GM21576 (cell line): Measurements from ENCODE around the gene STARD8.
"Not testable (repeated sequence)": the region's sequence is repeated elsewhere in the genome, so short reads cannot be mapped to it uniquely, and the experiment has no call there.

Experiments used
- ATAC-seq: cut with Tn5 transposase; IDR thresholded peaks from one replicate; pipeline ENCODE4 v1.9.1; 2021; ENCODE audit warnings: mild to moderate bottlenecking, moderate library complexity; ENCODE audit not compliant: unreplicated experiment

STARD8 gene

GRCh38 chrX:68659385-68659784 is 11.9 kb downstream of the STARD8 start:
- ATAC-seq: no peak

GRCh38 chrX:68659786-68660185 is 12.3 kb downstream of the STARD8 start:
- no peak for ATAC-seq

GRCh38 chrX:68660746-68661145 is 13.3 kb downstream of the STARD8 start:
- ATAC-seq: no peak

GRCh38 chrX:68665502-68665901 is 18.0 kb downstream of the STARD8 start:
- ATAC-seq: no peak

GRCh38 chrX:68666580-68666979 is 19.1 kb downstream of the STARD8 start:
- ATAC-seq: no peak

GRCh38 chrX:68669094-68669860 is 21.8 kb downstream of the STARD8 start:
- no peak for ATAC-seq

- no peak for ATAC-seq
These were observed 22.4 kb downstream of the STARD8 start for GRCh38 chrX:68669871-68670270.

GRCh38 chrX:68671221-68671620 is 23.8 kb downstream of the STARD8 start:
- no peak for ATAC-seq

GRCh38 chrX:68672581-68673318 is 25.3 kb downstream of the STARD8 start:
- ATAC-seq: no peak

GRCh38 chrX:68675571-68675970 is 28.1 kb downstream of the STARD8 start:
- ATAC-seq: no peak

- ATAC-seq: no peak
These were observed 28.9 kb downstream of the STARD8 start for GRCh38 chrX:68676335-68676734.

GRCh38 chrX:68677998-68678397 is 30.5 kb downstream of the STARD8 start:
- no peak for ATAC-seq

- ATAC-seq: no peak
These were observed 34.0 kb downstream of the STARD8 start for GRCh38 chrX:68681443-68681941.

GRCh38 chrX:68682790-68683189 is 35.3 kb downstream of the STARD8 start:
- ATAC-seq: no peak

- no peak for ATAC-seq
These were observed 36.1 kb downstream of the STARD8 start for GRCh38 chrX:68683580-68683979.

GRCh38 chrX:68684291-68684918 is 36.9 kb downstream of the STARD8 start:
- no peak for ATAC-seq

GRCh38 chrX:68684919-68685304 is 37.4 kb downstream of the STARD8 start:
- no peak for ATAC-seq

- ATAC-seq: no peak
These were observed 38.2 kb downstream of the STARD8 start for GRCh38 chrX:68685685-68686084.

- no peak for ATAC-seq
These were observed 38.9 kb downstream of the STARD8 start for GRCh38 chrX:68686097-68686977.

- not testable (repeated sequence) for ATAC-seq
These were observed 41.5 kb downstream of the STARD8 start for GRCh38 chrX:68688931-68689330.
